ENCODE results near the gene ARHGEF37.

Gene ARHGEF37

GRCh38 chr5:149681922-149682321 lies 100.6 kb downstream of the ARHGEF37 start:
- TF ChIP-seq, protein P1, sequence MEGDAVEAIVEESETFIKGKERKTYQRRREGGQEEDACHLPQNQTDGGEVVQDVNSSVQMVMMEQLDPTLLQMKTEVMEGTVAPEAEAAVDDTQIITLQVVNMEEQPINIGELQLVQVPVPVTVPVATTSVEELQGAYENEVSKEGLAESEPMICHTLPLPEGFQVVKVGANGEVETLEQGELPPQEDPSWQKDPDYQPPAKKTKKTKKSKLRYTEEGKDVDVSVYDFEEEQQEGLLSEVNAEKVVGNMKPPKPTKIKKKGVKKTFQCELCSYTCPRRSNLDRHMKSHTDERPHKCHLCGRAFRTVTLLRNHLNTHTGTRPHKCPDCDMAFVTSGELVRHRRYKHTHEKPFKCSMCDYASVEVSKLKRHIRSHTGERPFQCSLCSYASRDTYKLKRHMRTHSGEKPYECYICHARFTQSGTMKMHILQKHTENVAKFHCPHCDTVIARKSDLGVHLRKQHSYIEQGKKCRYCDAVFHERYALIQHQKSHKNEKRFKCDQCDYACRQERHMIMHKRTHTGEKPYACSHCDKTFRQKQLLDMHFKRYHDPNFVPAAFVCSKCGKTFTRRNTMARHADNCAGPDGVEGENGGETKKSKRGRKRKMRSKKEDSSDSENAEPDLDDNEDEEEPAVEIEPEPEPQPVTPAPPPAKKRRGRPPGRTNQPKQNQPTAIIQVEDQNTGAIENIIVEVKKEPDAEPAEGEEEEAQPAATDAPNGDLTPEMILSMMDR (IDR thresholded peaks at IDR 0.05; ENCODE audit: low read depth, low read length, poor library complexity, severe bottlenecking): no peak
- no peak for TF ChIP-seq EZH2phosphoT487 (IDR thresholded peaks at IDR 0.05; ENCODE audit: borderline replicate concordance, low read length)
- H3K4me3 ChIP-seq (ENCODE audit: low read length): no peak overlapping the region
- peaks cover 30% of the 10 kb centered on the region for H3K27me3 ChIP-seq (ENCODE audit: control insufficient read depth, low read length)
- no peaks in the 10 kb centered on the region for H3K36me3 ChIP-seq (ENCODE audit: control insufficient read depth, low read length)
- no peak overlapping the region for H3K4me2 ChIP-seq (ENCODE audit: low read length)
- peaks cover 23% of the 10 kb centered on the region for H3K4me1 ChIP-seq (ENCODE audit: control insufficient read depth, low read length)
- no peak overlapping the region for H3K27ac ChIP-seq (ENCODE audit: low read depth, low read length)
- H4K20me1 ChIP-seq (ENCODE audit: control insufficient read depth, insufficient read depth, low read depth, low read length): no peaks in the 10 kb centered on the region
- H3K79me2 ChIP-seq (ENCODE audit: control insufficient read depth, low read length): no peaks in the 10 kb centered on the region
- H3K9me3 ChIP-seq (ENCODE audit: control insufficient read depth, insufficient read depth, low read length): no peaks in the 10 kb centered on the region
- no peaks in the 10 kb centered on the region for H3K9me2 ChIP-seq (replicated peaks; ENCODE audit: control insufficient read depth, low read length)
- no peaks in the 10 kb centered on the region for H3F3A ChIP-seq (ENCODE audit: control insufficient read depth, insufficient read depth)

DNA sequence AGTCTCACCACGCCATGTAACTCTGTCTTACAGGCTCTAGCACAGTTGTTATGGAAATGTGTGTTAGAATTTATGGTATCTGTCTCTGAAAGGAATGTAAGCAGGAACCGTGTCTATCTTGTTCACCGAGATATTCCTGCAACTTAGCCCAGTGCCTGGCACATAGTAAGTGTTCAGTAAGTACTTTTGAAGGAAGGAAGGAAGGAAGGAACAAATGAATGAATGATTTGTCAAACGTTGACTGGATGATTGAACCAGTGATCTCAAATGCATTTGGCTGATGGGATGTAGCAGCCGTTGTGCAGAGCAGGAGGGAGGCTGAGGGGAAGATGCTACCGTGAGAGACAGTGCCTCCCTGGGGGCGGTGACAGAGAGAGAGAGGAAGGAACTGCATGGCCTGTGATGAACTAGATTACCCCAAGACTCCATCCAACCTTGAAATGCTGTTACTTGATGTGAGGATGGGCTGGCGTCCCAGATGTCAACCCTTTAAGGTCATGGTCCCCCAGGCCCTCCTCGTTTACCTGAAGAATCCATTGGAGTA lies 101.3 kb downstream of the ARHGEF37 start:
- Histone ChIP-seq H3F3A (ENCODE audit: control insufficient read depth, insufficient read depth) (no peaks in the 10 kb centered on the region), H4K20me1 (ENCODE audit: control insufficient read depth, insufficient read depth, low read depth, low read length) (no peaks in the 10 kb centered on the region), H3K27me3 (ENCODE audit: control insufficient read depth, low read length) (peaks cover 31% of the 10 kb centered on the region), H3K79me2 (ENCODE audit: control insufficient read depth, low read length) (no peaks in the 10 kb centered on the region), H3K36me3 (ENCODE audit: control insufficient read depth, low read length) (no peaks in the 10 kb centered on the region), H3K9me2 (replicated peaks; ENCODE audit: control insufficient read depth, low read length) (no peaks in the 10 kb centered on the region), H3K9me3 (ENCODE audit: control insufficient read depth, insufficient read depth, low read length) (no peaks in the 10 kb centered on the region), H3K4me3 (ENCODE audit: low read length) (no peak overlapping the region), H3K4me1 (ENCODE audit: control insufficient read depth, low read length) (peaks cover 23% of the 10 kb centered on the region), H3K4me2 (ENCODE audit: low read length) (no peak overlapping the region), H3K27ac (ENCODE audit: low read depth, low read length) (no peak overlapping the region)
- no peak for TF ChIP-seq EZH2phosphoT487 (IDR thresholded peaks at IDR 0.05; ENCODE audit: borderline replicate concordance, low read length)
- TF ChIP-seq, protein P1 (IDR thresholded peaks at IDR 0.05; ENCODE audit: low read depth, low read length, poor library complexity, severe bottlenecking): no peak

GRCh38 chr5:149683964-149684363 lies 102.7 kb downstream of the ARHGEF37 start:
- Histone ChIP-seq H3K27ac (ENCODE audit: low read depth, low read length) (no peak overlapping the region), H3K9me3 (ENCODE audit: control insufficient read depth, insufficient read depth, low read length) (no peaks in the 10 kb centered on the region), H3K27me3 (ENCODE audit: control insufficient read depth, low read length) (peaks cover 42% of the 10 kb centered on the region), H3K4me2 (ENCODE audit: low read length) (no peak overlapping the region), H3K36me3 (ENCODE audit: control insufficient read depth, low read length) (no peaks in the 10 kb centered on the region), H3K9me2 (replicated peaks; ENCODE audit: control insufficient read depth, low read length) (no peaks in the 10 kb centered on the region), H3K4me3 (ENCODE audit: low read length) (no peak overlapping the region), H3K4me1 (ENCODE audit: control insufficient read depth, low read length) (peaks cover 23% of the 10 kb centered on the region), H4K20me1 (ENCODE audit: control insufficient read depth, insufficient read depth, low read depth, low read length) (no peaks in the 10 kb centered on the region), H3K79me2 (ENCODE audit: control insufficient read depth, low read length) (no peaks in the 10 kb centered on the region), H3F3A (ENCODE audit: control insufficient read depth, insufficient read depth) (no peaks in the 10 kb centered on the region)
- TF ChIP-seq, protein P1 (IDR thresholded peaks at IDR 0.05; ENCODE audit: low read depth, low read length, poor library complexity, severe bottlenecking): no peak
- no peak for TF ChIP-seq EZH2phosphoT487 (IDR thresholded peaks at IDR 0.05; ENCODE audit: borderline replicate concordance, low read length)
